ENCODE results near the gene PON3. TPM values are rescaled to one million over a fixed set of nuclear protein-coding genes. Genes with fewer than 3 reads are reported as not detected.

Gene PON3
- total and polyA plus RNA-seq, 2 of the 4 experiments (the other 2 are of a cell fraction), result not detected

- dilution Hi-C loops (cut with HindIII; ENCODE audit: low sequenced_read_pairs, unreplicated experiment), result no loop called here
- H3K18ac ChIP-seq (ENCODE audit: low read depth, low read length), result no peak overlapping the region
- H3K27ac ChIP-seq (ENCODE audit: insufficient read depth, low read length), result no peak overlapping the region
- no peak overlapping the region for H4K5ac ChIP-seq (ENCODE audit: low read depth, low read length)
- no peak overlapping the region for H4K91ac ChIP-seq (ENCODE audit: insufficient read depth, low read depth, low read length)
- H2AK9ac ChIP-seq (replicated peaks; ENCODE audit: low read depth, low read length, poor library complexity), result no peak overlapping the region
- no TSS peak for BruUV-seq (replicated peaks)
- no peak overlapping the region for H2AK5ac ChIP-seq (ENCODE audit: low read depth, low read length)
- no peak overlapping the region for H2BK15ac ChIP-seq (ENCODE audit: low read depth, low read length)
- H2BK5ac ChIP-seq (ENCODE audit: low read depth, low read length, poor library complexity, severe bottlenecking), result no peak overlapping the region
- ChIA-PET POLR2A (ENCODE audit: unreplicated experiment) (no interaction called here), CTCF (no interaction called here)
- H3K4me1 ChIP-seq (ENCODE audit: control insufficient read depth, insufficient read depth, low read length), result no peaks in the 10 kb centered on the region
- no peak for TF ChIP-seq POLR2A (IDR thresholded peaks at IDR 0.05; ENCODE audit: low read depth, low read length)
- TF ChIP-seq SMC3 (IDR thresholded peaks at IDR 0.05; ENCODE audit: low read depth, low read length), result no peak
- TF ChIP-seq MAFK (IDR thresholded peaks at IDR 0.05; ENCODE audit: low read depth, low read length), result no peak
- in situ Hi-C loops (cut with MboI; ENCODE audit: low sequenced_read_pairs), result no loop called here
- H2BK20ac ChIP-seq (ENCODE audit: low read depth, low read length), result no peak overlapping the region
- H3K9ac ChIP-seq (ENCODE audit: low read depth, low read length), result no peak overlapping the region
- H3K9me3 ChIP-seq (ENCODE audit: control insufficient read depth, insufficient read depth, low read length), result no peaks in the 10 kb centered on the region
- H3K4ac ChIP-seq (ENCODE audit: low read depth, low read length), result no peak overlapping the region
- DNase-seq (no peak), ATAC-seq (ENCODE audit: low read depth) (no peak)
- H3K9me1 ChIP-seq (ENCODE audit: insufficient read depth, low read length), result no peaks in the 10 kb centered on the region
- H3K79me1 ChIP-seq (ENCODE audit: low read depth in 1 of 2, low read length in 2 of 2), result no peaks in the 10 kb centered on the region
- no peak overlapping the region for H3K56ac ChIP-seq (ENCODE audit: extremely low read depth, insufficient read depth, low read length)
- peaks cover 4% of the 10 kb centered on the region for H3K27me3 ChIP-seq (ENCODE audit: control insufficient read depth, insufficient read depth, low read length)
- WGBS, 2 experiments (ENCODE audit: extremely low coverage in 2 of 2, insufficient read length in 1 of 2), result no CpG with 5 or more reads among the region's 3 CpGs
- H2AFZ ChIP-seq (replicated peaks; ENCODE audit: low read length, poor library complexity), result no peak overlapping the region
- no peak overlapping the region for H3K4me2 ChIP-seq (ENCODE audit: low read depth, low read length)
- no peak overlapping the region for H3K4me3 ChIP-seq (ENCODE audit: insufficient read depth, low read depth, low read length)
- no peaks in the 10 kb centered on the region for H3K36me3 ChIP-seq (ENCODE audit: control insufficient read depth, insufficient read depth, low read length)
- no peaks in the 10 kb centered on the region for H4K20me1 ChIP-seq (ENCODE audit: insufficient read depth, low read length)
- H3K14ac ChIP-seq (replicated peaks; ENCODE audit: low read depth, low read length), result no peak overlapping the region
- H3K23ac ChIP-seq (ENCODE audit: low read depth, low read length), result no peak overlapping the region
- no peak overlapping the region for H4K8ac ChIP-seq (ENCODE audit: low read depth in 2 of 2, low read length in 2 of 2)
- intact Hi-C loops (cut with micrococcal nuclease), result no loop called here
- H2BK120ac ChIP-seq (ENCODE audit: low read depth, low read length), result no peak overlapping the region
Observed at GRCh38 chr7:95397381-95397780, 1.2 kb upstream of the PON3 start.

Data from IMR-90 (cell line).